Neural cell (in vitro differentiated cells): ENCODE results near the gene EFCAB6.

Experiments used
- EP300 ChIP-seq: fragments of 450-650 bp; conservative IDR thresholded peaks from 2 replicates; pipeline ENCODE4 v1.6.1; 2014; ENCODE audit warnings: antibody characterized with exemption, mild to moderate bottlenecking, moderate library complexity; ENCODE audit not compliant: poor library complexity, severe bottlenecking
- EZH2 ChIP-seq: fragments of 200-600, 300-800 bp; shearing (Covaris generic), sonication (generic); IDR thresholded peaks from 2 replicates; pipeline ENCODE4 v1.6.1; 2014; ENCODE audit warnings: antibody characterized with exemption, low read length, borderline replicate concordance, mild to moderate bottlenecking; ENCODE audit not compliant: insufficient read depth, poor library complexity, severe bottlenecking
- POLR2AphosphoS5 ChIP-seq: IDR thresholded peaks from 2 replicates; pipeline ENCODE4 v1.6.1; 2012
- RAD21 ChIP-seq: fragments of 450-650 bp; conservative IDR thresholded peaks from 2 replicates; pipeline ENCODE4 v1.6.1; 2014; ENCODE audit warnings: antibody characterized with exemption, mild to moderate bottlenecking, moderate library complexity
- SMC3 ChIP-seq: fragments of 450-650 bp; conservative IDR thresholded peaks from 2 replicates; pipeline ENCODE4 v1.6.1; 2014; ENCODE audit warnings: antibody characterized with exemption, mild to moderate bottlenecking, moderate library complexity; ENCODE audit not compliant: poor library complexity
- TAF1 ChIP-seq: IDR thresholded peaks from 2 replicates; pipeline ENCODE4 v1.6.1; 2012; ENCODE audit warnings: low read depth
- TF ChIP-seq, protein P1 (sequence below): fragments of 450-650 bp; IDR thresholded peaks from 2 replicates; pipeline ENCODE4 v1.5.1; 2014; ENCODE audit warnings: antibody characterized with exemption, mild to moderate bottlenecking, moderate library complexity; ENCODE audit not compliant: poor library complexity, severe bottlenecking
- TF ChIP-seq, protein P2 (sequence below): IDR thresholded peaks from 2 replicates; pipeline ENCODE4 v1.6.1; 2012; ENCODE audit warnings: borderline replicate concordance

- TF ChIP-seq, protein P1, sequence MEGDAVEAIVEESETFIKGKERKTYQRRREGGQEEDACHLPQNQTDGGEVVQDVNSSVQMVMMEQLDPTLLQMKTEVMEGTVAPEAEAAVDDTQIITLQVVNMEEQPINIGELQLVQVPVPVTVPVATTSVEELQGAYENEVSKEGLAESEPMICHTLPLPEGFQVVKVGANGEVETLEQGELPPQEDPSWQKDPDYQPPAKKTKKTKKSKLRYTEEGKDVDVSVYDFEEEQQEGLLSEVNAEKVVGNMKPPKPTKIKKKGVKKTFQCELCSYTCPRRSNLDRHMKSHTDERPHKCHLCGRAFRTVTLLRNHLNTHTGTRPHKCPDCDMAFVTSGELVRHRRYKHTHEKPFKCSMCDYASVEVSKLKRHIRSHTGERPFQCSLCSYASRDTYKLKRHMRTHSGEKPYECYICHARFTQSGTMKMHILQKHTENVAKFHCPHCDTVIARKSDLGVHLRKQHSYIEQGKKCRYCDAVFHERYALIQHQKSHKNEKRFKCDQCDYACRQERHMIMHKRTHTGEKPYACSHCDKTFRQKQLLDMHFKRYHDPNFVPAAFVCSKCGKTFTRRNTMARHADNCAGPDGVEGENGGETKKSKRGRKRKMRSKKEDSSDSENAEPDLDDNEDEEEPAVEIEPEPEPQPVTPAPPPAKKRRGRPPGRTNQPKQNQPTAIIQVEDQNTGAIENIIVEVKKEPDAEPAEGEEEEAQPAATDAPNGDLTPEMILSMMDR, result no peak
- TF ChIP-seq TAF1 (no peak), SMC3 (no peak), EZH2 (no peak), POLR2AphosphoS5 (no peak), EP300 (no peak), RAD21 (no peak)
- TF ChIP-seq, protein P2, sequence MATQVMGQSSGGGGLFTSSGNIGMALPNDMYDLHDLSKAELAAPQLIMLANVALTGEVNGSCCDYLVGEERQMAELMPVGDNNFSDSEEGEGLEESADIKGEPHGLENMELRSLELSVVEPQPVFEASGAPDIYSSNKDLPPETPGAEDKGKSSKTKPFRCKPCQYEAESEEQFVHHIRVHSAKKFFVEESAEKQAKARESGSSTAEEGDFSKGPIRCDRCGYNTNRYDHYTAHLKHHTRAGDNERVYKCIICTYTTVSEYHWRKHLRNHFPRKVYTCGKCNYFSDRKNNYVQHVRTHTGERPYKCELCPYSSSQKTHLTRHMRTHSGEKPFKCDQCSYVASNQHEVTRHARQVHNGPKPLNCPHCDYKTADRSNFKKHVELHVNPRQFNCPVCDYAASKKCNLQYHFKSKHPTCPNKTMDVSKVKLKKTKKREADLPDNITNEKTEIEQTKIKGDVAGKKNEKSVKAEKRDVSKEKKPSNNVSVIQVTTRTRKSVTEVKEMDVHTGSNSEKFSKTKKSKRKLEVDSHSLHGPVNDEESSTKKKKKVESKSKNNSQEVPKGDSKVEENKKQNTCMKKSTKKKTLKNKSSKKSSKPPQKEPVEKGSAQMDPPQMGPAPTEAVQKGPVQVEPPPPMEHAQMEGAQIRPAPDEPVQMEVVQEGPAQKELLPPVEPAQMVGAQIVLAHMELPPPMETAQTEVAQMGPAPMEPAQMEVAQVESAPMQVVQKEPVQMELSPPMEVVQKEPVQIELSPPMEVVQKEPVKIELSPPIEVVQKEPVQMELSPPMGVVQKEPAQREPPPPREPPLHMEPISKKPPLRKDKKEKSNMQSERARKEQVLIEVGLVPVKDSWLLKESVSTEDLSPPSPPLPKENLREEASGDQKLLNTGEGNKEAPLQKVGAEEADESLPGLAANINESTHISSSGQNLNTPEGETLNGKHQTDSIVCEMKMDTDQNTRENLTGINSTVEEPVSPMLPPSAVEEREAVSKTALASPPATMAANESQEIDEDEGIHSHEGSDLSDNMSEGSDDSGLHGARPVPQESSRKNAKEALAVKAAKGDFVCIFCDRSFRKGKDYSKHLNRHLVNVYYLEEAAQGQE, result no peak
Observed at GRCh38 chr22:43528601-43529360, 283.3 kb downstream of the EFCAB6 start.
